Stimulated activated CD8-positive, alpha-beta memory T cell treated with anti-CD3 and anti-CD28 coated beads, Interleukin-7, amount 100 ng/mL, for 24 hours (primary cell): Measurements from ENCODE around the gene CDC5L.

ENCODE experiments used
- DNase-seq: peaks from one replicate; pipeline ENCODE4 v3.0.0-alpha.2; 2020; ENCODE audit warnings: low read depth

The CDC5L gene

DNA sequence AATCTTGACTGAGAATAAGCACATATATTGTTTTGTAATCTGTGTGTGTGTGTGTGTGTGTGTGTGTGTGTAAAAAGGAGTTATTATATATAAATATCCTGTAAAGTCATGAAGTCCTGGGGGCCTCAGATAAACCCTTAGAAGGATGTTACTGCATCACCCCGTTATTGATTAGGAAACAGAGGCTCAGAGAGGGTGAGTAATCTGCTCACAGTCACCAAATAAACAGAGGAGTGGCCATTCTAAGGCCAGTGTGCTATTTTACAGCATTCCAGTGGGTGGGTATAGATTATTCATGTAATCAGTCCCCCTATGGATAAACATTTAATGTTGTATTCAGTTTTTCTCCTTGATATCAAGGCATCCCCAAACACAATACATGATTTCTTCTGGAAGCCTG is 87.1 kb downstream of the CDC5L start:
- DNase-seq = no peak

DNA sequence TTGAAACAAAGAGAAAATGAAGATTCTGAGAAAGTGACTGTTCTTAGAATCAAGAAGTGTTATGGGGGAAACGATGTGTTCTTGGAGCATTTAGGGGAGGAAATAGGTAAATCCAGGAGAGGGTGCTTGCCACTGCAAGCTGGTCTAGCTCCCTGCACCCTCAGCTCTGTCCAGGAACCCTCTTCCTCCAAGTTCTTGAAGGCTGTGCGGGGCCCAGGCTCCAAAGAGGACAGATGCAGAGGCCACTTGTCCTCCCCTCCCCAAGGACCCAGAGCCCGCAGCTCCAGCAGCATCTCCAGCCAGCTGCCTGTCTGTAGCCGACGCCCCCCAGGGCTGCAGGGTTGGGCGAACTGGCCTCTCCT is 87.9 kb downstream of the CDC5L start:
- no peak for DNase-seq

GRCh38 chr6:44475779-44476434 is 88.4 kb downstream of the CDC5L start:
- DNase-seq = peak; percentile 44

GRCh38 chr6:44476849-44477248 is 89.3 kb downstream of the CDC5L start:
- DNase-seq = no peak

- DNase-seq = no peak
These were observed 89.9 kb downstream of the CDC5L start for GRCh38 chr6:44477293-44477894.

GRCh38 chr6:44478158-44478557 is 90.7 kb downstream of the CDC5L start:
- no peak for DNase-seq

GRCh38 chr6:44478591-44479254 is 91.2 kb downstream of the CDC5L start:
- no peak for DNase-seq

- no peak for DNase-seq
These were observed 92.6 kb downstream of the CDC5L start for GRCh38 chr6:44480097-44480541.

DNA sequence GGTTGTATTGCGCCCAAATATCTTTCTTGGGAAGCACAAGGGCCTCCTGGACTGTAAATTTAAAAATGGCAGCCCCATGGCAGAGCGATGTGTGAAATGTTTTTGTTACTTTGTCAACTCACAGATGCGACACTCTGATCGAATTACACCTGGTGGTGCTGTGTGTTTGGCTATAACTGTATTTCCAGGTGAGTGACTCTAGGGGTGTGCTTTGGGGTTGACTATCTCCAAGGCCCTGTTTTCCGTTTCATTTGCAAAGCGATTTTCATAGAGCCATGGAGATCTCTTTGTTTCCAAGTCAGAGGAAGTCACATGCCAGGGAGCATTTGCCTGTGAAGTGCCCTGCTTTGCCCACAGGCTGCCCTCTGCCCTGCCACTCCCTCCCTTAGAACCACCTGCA is 93.5 kb downstream of the CDC5L start:
- DNase-seq = no peak

- DNase-seq = no peak
These were observed 94.3 kb downstream of the CDC5L start for GRCh38 chr6:44481760-44482159.

DNA sequence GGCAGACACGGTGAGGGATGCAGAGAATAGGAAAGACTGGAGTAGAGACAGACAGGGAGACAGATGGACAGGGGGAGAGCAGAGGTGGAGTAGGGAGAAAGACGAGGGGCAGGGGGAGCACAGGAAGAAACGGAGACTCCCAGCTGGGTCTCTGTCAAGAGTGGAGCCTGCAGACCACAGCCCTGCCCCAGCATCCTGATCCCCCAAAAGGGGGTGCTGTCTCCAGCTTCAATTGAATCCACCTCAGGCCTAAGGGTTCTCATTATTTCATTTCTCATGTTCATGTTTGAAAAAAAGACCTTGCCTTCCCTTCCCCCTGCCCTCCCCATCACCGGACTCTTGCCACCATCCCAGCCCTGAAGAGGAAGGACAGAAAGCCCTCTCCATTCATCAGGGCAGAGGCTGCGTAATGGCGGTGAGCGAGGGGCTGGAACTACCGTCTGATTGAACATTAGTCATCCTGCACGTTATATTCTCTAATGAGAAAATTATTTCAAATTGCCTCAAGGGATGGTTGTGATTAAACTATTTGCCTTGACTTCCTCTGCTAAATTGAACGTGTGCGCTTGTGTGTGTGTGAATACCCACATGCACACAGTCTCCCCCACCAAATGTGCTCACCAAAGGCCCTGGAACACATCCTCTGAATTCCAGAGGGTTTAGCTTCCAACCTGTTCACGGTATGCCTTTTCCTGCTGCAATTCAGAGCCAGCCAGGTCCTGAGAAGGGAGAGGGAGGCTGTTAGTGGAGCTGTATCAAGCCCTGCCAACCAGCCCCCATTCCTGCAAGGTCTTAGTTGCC is 98.3 kb downstream of the CDC5L start:
- no peak for DNase-seq

DNA sequence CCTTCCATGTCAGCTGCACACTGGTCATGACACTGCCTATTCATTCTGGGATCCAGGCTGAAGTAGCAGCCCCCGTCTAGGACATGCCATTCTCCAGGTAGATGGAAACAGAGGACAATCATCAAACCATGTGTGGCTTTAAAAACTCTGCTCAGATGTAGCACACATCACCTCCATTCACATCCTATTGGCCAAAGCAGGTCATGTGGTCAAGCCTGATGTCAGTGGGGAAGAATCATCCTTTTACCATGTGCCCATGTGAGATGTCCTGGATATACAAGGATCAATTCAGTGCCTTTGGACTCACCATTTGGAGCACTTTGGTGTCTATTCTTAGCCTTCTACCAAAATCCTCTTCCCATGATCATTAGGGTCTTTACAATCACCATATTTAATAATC is 99.5 kb downstream of the CDC5L start:
- DNase-seq = no peak

- no peak for DNase-seq
These were observed 100.1 kb downstream of the CDC5L start for GRCh38 chr6:44487586-44487985.

- DNase-seq = no peak
These were observed 102.6 kb downstream of the CDC5L start for GRCh38 chr6:44489910-44490604.

GRCh38 chr6:44493132-44493531 is 105.6 kb downstream of the CDC5L start:
- DNase-seq = no peak

DNA sequence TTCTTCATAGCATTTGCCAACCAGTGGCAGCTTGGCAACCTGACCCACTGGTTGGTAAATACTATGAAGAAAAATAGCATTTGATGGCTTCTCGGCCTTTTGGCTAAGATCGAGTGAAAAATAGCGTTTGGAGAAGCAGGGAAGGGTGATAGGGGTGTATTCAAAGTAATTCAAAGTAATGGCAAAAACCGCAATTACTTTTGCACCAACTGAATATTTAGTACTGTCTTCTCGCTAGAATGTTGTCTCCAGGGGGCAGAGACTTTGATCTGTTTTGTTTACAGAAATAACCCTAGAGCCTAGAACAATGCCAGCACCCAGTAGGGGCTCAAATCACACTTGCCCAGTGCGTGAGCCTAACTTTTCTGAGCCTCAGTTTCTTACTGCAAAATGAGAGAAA is 106.1 kb downstream of the CDC5L start:
- no peak for DNase-seq

DNA sequence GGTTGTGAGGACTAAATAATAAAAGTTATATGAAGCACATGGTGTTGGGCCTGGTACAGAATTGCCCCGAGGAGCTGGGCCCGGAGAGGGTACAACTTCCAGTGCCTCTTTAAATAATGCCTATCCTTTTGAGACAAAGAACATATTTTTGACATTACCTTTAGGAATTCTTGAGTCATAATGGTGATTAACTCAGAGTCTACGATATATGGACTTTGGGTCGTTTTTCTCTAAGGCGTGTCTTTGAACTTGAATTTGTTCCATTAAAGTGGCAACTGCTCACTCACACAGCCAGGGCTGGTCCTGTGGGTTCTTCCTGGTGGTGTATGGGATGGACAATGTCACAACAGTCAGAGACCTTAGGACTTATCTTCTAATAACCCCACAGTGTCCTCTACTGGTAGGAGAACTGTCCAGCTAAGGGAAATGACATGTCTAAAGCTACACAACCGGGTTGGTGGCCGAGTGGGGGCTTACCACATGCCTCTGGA is 106.5 kb downstream of the CDC5L start:
- no peak for DNase-seq

DNA sequence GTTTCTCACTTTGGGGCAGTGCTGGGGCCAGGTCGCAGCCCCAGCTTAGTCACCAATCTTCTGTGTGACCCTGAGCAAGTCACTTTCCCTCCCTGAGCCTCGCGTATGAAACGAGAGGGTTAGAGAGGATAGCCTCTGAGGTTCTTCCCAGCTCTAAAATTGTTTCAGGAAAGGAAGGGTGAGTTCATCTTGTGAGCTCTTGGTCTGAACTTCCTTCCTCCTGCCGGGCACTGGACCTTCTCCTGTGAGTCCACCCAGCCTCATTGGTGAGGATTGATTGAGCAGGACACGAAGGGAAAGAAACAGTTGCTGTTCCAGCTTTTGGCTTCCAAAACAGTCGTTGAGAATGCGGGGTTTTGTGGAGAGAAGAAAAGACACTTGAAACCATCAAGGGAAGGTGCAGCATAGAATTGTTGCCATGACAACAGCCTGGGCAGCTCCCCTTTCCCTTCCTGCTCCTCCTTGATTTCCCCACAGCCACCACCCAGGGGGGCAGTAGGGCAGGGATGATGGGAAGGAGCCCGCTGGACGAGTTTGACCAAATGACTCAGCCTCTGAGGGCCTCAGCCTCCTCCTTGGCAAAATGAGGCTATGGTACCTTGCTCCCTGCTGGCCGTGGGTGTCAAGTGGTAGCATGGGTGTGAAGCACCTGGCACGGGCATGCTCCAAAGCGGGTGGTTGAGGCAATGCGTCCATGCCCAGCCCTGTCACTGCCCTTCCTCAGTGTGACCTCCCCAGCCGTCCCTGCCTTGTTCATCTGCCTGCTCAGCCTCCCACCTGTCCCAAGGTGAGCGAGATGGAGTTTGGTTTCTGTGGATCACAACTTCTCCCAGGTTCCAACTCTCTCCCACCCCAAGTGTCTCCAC is 107.8 kb downstream of the CDC5L start:
- no peak for DNase-seq

DNA sequence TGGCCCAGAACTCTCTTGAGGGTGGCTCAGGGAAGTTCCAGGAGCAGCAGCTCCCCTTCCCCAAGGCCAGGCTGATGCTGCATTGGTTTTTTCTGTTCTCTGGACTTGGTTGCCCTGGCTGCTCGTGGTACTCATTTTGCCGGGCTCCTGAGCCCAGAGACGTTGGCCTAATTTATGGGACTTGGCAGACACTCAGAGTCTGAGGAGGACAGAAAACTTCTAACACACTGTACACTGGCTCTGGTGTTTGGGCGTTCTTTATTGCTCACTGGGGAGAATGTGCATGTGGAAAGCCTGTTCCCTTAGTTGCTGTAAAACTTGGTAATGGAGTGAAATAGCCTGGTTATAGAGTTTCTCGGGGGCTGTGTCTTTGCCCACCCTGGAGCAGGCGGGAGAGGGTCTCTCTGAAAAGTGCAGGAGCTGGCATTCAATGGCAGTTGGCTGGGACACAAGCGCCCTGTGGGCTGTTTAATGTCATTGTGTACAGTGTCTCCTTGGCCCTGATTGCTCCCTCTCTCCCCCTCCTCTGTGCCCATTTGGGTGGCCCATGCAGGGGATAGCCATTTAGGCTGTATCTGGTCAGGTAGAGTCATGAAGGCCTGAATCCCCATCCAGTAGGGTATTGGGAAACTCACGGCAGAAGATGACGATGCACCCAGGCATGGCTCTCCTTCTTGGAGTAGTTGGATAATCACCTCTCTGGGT is 109.3 kb downstream of the CDC5L start:
- DNase-seq = no peak

- no peak for DNase-seq
These were observed 110.3 kb downstream of the CDC5L start for GRCh38 chr6:44497807-44498206.
